NCI-H1694 (cell line): ENCODE data around the gene CWF19L1.

Source experiments
- DNase-seq: peaks from one replicate; lab custom pipeline; 2025; lab: John Stamatoyannopoulos, UW

The CWF19L1 gene

DNA sequence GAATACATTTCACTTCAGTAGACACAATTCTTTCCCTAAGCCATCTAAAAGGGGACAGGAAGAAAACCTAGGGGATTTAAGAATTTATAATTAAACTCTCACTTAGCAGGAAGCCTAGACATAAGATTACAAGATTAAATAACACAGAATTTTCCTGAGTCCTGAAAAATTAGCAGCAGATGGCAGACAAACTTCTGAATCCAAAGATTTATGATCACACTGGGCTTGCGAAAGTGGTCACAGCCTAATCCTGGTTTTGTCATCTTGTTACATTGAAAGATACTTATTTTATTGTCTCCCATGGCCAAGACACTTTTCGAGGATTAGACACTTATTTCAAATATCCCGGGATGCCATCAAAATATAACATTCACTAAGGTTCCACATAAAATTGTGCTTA lies 84.5 kb downstream of the CWF19L1 start:
- DNase-seq, result no peak
